HL-60 (cell line): Measurements from ENCODE around the gene HRC.
"Not testable (repeated sequence)": the region's sequence is repeated elsewhere in the genome, so short reads cannot be mapped to it uniquely, and the experiment has no call there.

ENCODE experiments used
- DNase-seq, 2 experiments: peaks; one replicate each; pipeline ENCODE4 v3.0.0-alpha.2; 2010 to 2020; ENCODE audit warnings: low read depth in 1 of 2, low spot score in 1 of 2
- H3K27ac ChIP-seq: fragments of 250-450 bp; sonication (Bioruptor Pico); replicated peaks from 2 replicates; pipeline ENCODE4 v1.5.1; 2020; ENCODE audit warnings: mild to moderate bottlenecking, moderate library complexity
- H3K27me3 ChIP-seq: fragments of 250-450 bp; sonication (Bioruptor Pico); 2 replicates; pipeline ENCODE4 v1.5.1; 2021; ENCODE audit warnings: mild to moderate bottlenecking, moderate library complexity; ENCODE audit not compliant: insufficient read depth, poor library complexity, severe bottlenecking
- H3K4me3 ChIP-seq: replicated peaks from 2 replicates; pipeline ENCODE4 v1.5.1; 2011; ENCODE audit warnings: mild to moderate bottlenecking, control low read depth, low read length; ENCODE audit not compliant: insufficient read depth
- GABPA ChIP-seq: IDR thresholded peaks from 2 replicates; pipeline ENCODE4 v1.6.1; 2012; ENCODE audit warnings: low read depth
- POLR2AphosphoS5 ChIP-seq: IDR thresholded peaks from 2 replicates; pipeline ENCODE4 v1.6.1; 2012; ENCODE audit warnings: low read depth
- SPI1 ChIP-seq: IDR thresholded peaks from 2 replicates; pipeline ENCODE4 v1.6.1; 2012; ENCODE audit warnings: low read depth, mild to moderate bottlenecking, borderline replicate concordance
- TF ChIP-seq, protein P1 (sequence below): IDR thresholded peaks from 2 replicates; pipeline ENCODE4 v1.6.1; 2012; ENCODE audit warnings: low read depth; ENCODE audit not compliant: insufficient replicate concordance
- TF ChIP-seq, protein P2 (sequence below): IDR thresholded peaks from one replicate; pipeline ENCODE4 v1.5.1; 2011; ENCODE audit warnings: low read length, control low read depth, inconsistent platforms; ENCODE audit not compliant: insufficient read depth

The HRC gene

DNA sequence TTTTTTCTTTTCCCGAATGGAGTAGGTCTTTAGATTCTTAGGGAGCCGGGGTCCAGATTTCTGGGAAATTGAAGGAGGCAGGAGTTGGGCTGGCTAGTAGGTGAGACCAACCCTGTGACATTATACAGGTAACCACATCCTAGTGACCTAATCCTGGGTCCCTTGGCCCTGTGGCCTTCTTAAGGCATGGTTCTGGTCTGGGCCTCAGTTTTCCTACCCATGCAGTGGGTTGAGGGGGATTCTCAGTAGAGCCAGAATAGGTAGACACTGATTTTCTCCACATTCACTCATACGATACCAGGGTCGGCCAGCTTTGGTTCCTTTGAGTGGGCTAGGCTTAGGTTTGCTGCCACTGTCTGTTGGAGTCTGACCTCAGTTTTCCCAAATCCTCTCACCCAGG, 28.6 kb downstream of the HRC start:
- Histone ChIP-seq H3K27me3 (no peaks in the 10 kb centered on the region), H3K4me3 (no peak overlapping the region), H3K27ac (no peak overlapping the region)
- TF ChIP-seq GABPA (no peak), POLR2AphosphoS5 (no peak), SPI1 (no peak)
- TF ChIP-seq, protein P1, sequence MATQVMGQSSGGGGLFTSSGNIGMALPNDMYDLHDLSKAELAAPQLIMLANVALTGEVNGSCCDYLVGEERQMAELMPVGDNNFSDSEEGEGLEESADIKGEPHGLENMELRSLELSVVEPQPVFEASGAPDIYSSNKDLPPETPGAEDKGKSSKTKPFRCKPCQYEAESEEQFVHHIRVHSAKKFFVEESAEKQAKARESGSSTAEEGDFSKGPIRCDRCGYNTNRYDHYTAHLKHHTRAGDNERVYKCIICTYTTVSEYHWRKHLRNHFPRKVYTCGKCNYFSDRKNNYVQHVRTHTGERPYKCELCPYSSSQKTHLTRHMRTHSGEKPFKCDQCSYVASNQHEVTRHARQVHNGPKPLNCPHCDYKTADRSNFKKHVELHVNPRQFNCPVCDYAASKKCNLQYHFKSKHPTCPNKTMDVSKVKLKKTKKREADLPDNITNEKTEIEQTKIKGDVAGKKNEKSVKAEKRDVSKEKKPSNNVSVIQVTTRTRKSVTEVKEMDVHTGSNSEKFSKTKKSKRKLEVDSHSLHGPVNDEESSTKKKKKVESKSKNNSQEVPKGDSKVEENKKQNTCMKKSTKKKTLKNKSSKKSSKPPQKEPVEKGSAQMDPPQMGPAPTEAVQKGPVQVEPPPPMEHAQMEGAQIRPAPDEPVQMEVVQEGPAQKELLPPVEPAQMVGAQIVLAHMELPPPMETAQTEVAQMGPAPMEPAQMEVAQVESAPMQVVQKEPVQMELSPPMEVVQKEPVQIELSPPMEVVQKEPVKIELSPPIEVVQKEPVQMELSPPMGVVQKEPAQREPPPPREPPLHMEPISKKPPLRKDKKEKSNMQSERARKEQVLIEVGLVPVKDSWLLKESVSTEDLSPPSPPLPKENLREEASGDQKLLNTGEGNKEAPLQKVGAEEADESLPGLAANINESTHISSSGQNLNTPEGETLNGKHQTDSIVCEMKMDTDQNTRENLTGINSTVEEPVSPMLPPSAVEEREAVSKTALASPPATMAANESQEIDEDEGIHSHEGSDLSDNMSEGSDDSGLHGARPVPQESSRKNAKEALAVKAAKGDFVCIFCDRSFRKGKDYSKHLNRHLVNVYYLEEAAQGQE, result no peak
- TF ChIP-seq, protein P2, sequence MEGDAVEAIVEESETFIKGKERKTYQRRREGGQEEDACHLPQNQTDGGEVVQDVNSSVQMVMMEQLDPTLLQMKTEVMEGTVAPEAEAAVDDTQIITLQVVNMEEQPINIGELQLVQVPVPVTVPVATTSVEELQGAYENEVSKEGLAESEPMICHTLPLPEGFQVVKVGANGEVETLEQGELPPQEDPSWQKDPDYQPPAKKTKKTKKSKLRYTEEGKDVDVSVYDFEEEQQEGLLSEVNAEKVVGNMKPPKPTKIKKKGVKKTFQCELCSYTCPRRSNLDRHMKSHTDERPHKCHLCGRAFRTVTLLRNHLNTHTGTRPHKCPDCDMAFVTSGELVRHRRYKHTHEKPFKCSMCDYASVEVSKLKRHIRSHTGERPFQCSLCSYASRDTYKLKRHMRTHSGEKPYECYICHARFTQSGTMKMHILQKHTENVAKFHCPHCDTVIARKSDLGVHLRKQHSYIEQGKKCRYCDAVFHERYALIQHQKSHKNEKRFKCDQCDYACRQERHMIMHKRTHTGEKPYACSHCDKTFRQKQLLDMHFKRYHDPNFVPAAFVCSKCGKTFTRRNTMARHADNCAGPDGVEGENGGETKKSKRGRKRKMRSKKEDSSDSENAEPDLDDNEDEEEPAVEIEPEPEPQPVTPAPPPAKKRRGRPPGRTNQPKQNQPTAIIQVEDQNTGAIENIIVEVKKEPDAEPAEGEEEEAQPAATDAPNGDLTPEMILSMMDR, result no peak
- DNase-seq, result no peak

DNA sequence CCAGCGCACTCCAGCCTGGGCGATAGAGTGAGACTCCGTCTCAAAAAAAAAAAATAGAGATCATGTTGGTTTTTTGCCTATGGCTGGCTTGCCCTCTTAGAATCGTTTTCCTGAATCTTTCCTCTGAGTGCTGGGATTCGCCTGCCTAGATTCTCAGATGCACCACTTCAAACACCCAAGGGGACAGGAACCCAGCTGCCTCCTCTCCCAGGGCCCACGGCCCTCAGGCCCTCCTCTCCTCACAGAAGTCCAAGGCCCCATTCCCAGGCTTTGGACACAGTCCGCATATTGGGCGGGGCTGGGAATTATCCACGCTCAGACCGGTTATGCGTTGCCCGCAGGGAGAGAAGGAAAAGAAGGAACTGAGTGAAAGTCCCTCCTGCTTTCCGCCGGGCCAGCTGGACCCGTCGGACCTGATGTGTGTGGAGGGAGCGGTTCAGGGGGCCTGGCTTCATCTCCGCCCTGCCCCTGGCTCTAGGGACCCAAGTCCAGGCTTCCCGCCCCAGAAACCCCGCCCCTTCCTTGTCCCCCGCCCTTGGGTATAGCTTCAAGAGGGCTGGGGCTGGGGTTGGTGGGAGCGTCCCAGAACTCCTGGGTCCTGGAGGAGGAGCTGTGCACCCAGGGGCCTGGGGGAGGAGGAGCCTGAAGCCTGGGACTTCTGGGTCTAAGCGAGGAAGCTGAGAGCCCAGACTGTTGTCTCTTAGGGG, 30.0 kb downstream of the HRC start:
- DNase-seq, result no peak
- no peak for TF ChIP-seq SPI1
- TF ChIP-seq POLR2AphosphoS5, result no peak
- no peak for TF ChIP-seq GABPA
- TF ChIP-seq, protein P1, result no peak
- TF ChIP-seq, protein P2, result no peak
- peaks cover 12% of the 10 kb centered on the region for H3K27me3 ChIP-seq
- no peak overlapping the region for H3K4me3 ChIP-seq
- no peak overlapping the region for H3K27ac ChIP-seq

DNA sequence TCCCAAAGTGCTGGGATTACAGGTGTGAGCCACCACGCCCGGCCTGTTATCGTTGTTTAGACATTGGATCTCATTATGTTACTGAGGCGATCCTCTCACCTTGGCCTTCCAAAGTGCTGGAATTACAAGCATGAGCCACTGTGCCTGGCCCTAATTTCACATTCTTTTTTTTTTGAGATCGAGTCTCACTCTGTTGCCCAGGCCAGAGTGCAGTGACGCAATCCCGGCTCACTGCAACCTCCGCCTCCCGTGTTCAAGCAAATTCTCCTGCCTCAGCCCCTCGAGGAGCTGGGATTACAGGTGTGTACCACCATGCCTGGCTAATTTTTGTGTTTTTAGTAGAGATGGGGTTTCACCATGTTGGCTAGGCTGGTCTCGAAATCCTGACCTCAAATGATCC, 31.9 kb downstream of the HRC start:
- peaks cover 19% of the 10 kb centered on the region for H3K27me3 ChIP-seq
- not testable (repeated sequence) for H3K27ac ChIP-seq, H3K4me3 ChIP-seq, DNase-seq

DNA sequence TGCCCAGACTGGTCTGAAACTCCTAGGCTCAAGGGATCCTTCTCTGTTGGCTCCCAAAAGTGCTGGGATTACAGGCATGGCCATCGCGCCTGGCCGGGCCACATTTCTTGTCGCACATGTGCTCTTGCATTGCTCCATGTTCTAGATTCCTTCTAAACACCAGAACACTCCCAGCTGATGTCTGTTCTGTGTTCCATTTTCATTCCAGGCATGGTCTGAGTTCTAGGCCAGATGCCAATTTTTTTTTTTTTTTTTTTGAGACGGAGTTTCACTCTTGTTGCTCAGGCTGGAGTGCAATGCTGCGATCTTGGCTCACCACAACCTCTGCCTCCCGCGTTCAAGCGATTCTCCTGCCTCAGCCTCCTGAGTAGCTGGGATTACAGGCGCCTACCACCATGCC, 33.4 kb downstream of the HRC start:
- H3K27me3 ChIP-seq, result peaks cover 19% of the 10 kb centered on the region
- DNase-seq, H3K27ac ChIP-seq, H3K4me3 ChIP-seq: not testable (repeated sequence)

DNA sequence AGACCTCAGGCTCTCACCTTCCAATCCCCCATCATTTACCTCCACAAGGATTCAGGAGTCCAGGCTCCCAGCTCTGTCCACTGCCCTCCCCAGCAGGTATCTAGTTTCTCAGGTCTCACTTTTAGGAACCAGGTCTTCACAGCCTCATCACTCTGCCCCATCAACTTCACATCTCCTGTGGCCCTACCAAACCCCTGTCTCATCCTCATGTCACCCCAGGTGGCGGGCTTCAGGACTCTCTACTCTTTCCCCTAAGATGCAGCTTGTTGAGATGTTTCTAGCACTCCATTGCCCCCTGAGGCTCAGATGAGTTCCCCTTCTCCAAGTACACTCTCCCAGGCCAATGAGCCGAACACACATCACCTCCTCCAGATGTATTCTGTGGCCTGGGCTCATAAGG, 34.3 kb downstream of the HRC start:
- Histone ChIP-seq H3K27ac (no peak overlapping the region), H3K4me3 (no peak overlapping the region), H3K27me3 (peaks cover 19% of the 10 kb centered on the region)
- no peak for TF ChIP-seq POLR2AphosphoS5
- TF ChIP-seq, protein P1, result no peak
- TF ChIP-seq, protein P2, result no peak
- TF ChIP-seq GABPA, result no peak
- TF ChIP-seq SPI1, result no peak
- no peak for DNase-seq
